ENCODE results near the gene STATH. TPM values are rescaled to one million over a fixed set of nuclear protein-coding genes. Genes with fewer than 3 reads are reported as not detected.

STATH gene
- total RNA-seq, 1 experiment from 2014 or later = not detected

DNA sequence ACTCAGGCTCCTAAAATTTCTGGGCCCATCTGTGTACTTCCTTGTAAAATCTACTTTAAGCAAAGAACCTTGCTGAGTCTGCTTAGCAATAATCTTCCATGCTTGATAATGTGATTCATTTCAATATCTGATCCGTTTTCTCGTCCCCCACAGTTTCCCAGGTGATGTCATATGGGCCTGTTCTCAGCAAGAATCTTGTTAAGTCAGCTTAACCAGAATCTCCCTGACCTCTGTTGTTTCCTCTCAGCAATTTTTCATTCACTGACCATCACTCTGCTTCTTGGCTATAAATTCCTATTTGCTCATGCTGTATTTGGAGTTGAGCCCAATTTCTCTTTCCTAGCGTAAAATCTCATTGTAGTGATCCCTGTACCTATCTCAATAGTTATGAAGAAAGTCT, 44.2 kb upstream of the STATH start:
- TF ChIP-seq, protein P1, sequence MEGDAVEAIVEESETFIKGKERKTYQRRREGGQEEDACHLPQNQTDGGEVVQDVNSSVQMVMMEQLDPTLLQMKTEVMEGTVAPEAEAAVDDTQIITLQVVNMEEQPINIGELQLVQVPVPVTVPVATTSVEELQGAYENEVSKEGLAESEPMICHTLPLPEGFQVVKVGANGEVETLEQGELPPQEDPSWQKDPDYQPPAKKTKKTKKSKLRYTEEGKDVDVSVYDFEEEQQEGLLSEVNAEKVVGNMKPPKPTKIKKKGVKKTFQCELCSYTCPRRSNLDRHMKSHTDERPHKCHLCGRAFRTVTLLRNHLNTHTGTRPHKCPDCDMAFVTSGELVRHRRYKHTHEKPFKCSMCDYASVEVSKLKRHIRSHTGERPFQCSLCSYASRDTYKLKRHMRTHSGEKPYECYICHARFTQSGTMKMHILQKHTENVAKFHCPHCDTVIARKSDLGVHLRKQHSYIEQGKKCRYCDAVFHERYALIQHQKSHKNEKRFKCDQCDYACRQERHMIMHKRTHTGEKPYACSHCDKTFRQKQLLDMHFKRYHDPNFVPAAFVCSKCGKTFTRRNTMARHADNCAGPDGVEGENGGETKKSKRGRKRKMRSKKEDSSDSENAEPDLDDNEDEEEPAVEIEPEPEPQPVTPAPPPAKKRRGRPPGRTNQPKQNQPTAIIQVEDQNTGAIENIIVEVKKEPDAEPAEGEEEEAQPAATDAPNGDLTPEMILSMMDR (conservative IDR thresholded peaks at IDR 0.05) = no peak

More for the DNA sequence above, 44.2 kb upstream of the STATH start:
- no peak overlapping the region for H3K4ac ChIP-seq (ENCODE audit: low read depth, low read length)
- H3K4me2 ChIP-seq (ENCODE audit: insufficient read depth, insufficient read length, low read length) = no peak overlapping the region
- no peak overlapping the region for H3K14ac ChIP-seq (ENCODE audit: insufficient read depth, low read length)
- no peak overlapping the region for H3K27ac Mint-ChIP-seq
- H3T11ph ChIP-seq (ENCODE audit: low read length) = no peak overlapping the region
- no peaks in the 10 kb centered on the region for H3K27me3 Mint-ChIP-seq (ENCODE audit: low read depth)
- no peak overlapping the region for H2BK20ac ChIP-seq (ENCODE audit: low read depth, low read length, poor library complexity, severe bottlenecking)
- H4K5ac ChIP-seq (ENCODE audit: insufficient read length, low read depth, low read length) = no peak overlapping the region
- no peaks in the 10 kb centered on the region for H3K9me3 Mint-ChIP-seq
- H3K9me3 ChIP-seq (ENCODE audit: control insufficient read depth, low read depth, low read length) = no peaks in the 10 kb centered on the region
- no peaks in the 10 kb centered on the region for H3K23me2 ChIP-seq (ENCODE audit: insufficient read length, low read depth, low read length, poor library complexity, severe bottlenecking)
- no peak overlapping the region for H2BK15ac ChIP-seq (ENCODE audit: low read depth, low read length)
- no peak overlapping the region for H2AK5ac ChIP-seq (ENCODE audit: insufficient read length, low read length)
- no peak overlapping the region for H2BK5ac ChIP-seq (ENCODE audit: insufficient read length, low read length)
- H4K20me1 ChIP-seq (ENCODE audit: control insufficient read depth, insufficient read depth, insufficient read length) = no peaks in the 10 kb centered on the region
- no peak overlapping the region for H2BK12ac ChIP-seq (ENCODE audit: insufficient read length, low read depth, low read length)
- H3K56ac ChIP-seq (ENCODE audit: insufficient read length, low read depth, low read length) = no peak overlapping the region
- no peak overlapping the region for H4K91ac ChIP-seq (ENCODE audit: insufficient read length, low read depth, low read length)
- H3K79me2 ChIP-seq (ENCODE audit: insufficient read depth, low read length) = no peaks in the 10 kb centered on the region
- no peaks in the 10 kb centered on the region for H3K27me3 ChIP-seq (ENCODE audit: insufficient read depth, low read length)
- H3K79me1 ChIP-seq (ENCODE audit: insufficient read depth, low read depth, low read length, poor library complexity, severe bottlenecking) = no peaks in the 10 kb centered on the region
- no peak overlapping the region for H3K23ac ChIP-seq (ENCODE audit: insufficient read length, low read depth, low read length)
- H3K36me3 Mint-ChIP-seq (ENCODE audit: insufficient read depth in 1 of 3, low read depth in 3 of 3) = no peaks in the 10 kb centered on the region
- H3K4me1 Mint-ChIP-seq = peaks cover 6 to 9% of the 10 kb centered on the region in 2 experiments
- no CpG with 5 or more reads among the region's 3 CpGs for WGBS (ENCODE audit: extremely low coverage, insufficient read length, low lambda C conversion rate)
- H3K9ac ChIP-seq (ENCODE audit: extremely low read depth, insufficient read length, low read length) = no peak overlapping the region
- H2BK120ac ChIP-seq (ENCODE audit: low read depth, low read length, poor library complexity, severe bottlenecking) = no peak overlapping the region
- DNase-seq = no peak
- no peak overlapping the region for H3K27ac ChIP-seq (ENCODE audit: insufficient read length, low read depth, low read length)
- H3K4me1 ChIP-seq (ENCODE audit: insufficient read depth, low read length) = no peaks in the 10 kb centered on the region
- no peak overlapping the region for H2AFZ ChIP-seq (ENCODE audit: low read length)
- no peak overlapping the region for H3K4me3 Mint-ChIP-seq
- H3K18ac ChIP-seq (ENCODE audit: insufficient read length, low read depth, low read length) = no peak overlapping the region
- H4K8ac ChIP-seq (replicated peaks; ENCODE audit: insufficient read length, low read depth, low read length) = no peak overlapping the region
